AG04449 (cell line): ENCODE measurements around the gene SYNJ1.
"Not testable (repeated sequence)": the region's sequence is repeated elsewhere in the genome, so short reads cannot be mapped to it uniquely, and the experiment has no call there.

Source experiments
- CTCF ChIA-PET: fragments of 350-600 bp; formaldehyde crosslinking; extraction: SDS; loops from one replicate; lab custom pipeline; 2021; ENCODE audit warnings: antibody characterized with exemption; lab: Yijun Ruan, JAX
- POLR2A ChIA-PET: fragments of 400-600, 350-600 bp; formaldehyde crosslinking; extraction: SDS; loops from one replicate; lab custom pipeline; 2020; ENCODE audit warnings: antibody characterized with exemption, inconsistent platforms; lab: Yijun Ruan, JAX
- DNase-seq: peaks from one replicate; pipeline ENCODE4 v3.0.0-alpha.2; 2010; ENCODE audit warnings: low read depth, low spot score
- H3K4me3 ChIP-seq: 2 replicates; pipeline ENCODE4 v1.5.1; 2011; ENCODE audit warnings: low read depth, mild to moderate bottlenecking, control low read depth, low read length
- CTCF ChIP-seq: IDR thresholded peaks from one replicate; pipeline ENCODE4 v1.5.1; 2011; ENCODE audit warnings: mild to moderate bottlenecking, moderate library complexity, low read length, control low read depth, inconsistent platforms; ENCODE audit not compliant: insufficient read depth; ENCODE audit errors: missing control alignments

The SYNJ1 gene

DNA sequence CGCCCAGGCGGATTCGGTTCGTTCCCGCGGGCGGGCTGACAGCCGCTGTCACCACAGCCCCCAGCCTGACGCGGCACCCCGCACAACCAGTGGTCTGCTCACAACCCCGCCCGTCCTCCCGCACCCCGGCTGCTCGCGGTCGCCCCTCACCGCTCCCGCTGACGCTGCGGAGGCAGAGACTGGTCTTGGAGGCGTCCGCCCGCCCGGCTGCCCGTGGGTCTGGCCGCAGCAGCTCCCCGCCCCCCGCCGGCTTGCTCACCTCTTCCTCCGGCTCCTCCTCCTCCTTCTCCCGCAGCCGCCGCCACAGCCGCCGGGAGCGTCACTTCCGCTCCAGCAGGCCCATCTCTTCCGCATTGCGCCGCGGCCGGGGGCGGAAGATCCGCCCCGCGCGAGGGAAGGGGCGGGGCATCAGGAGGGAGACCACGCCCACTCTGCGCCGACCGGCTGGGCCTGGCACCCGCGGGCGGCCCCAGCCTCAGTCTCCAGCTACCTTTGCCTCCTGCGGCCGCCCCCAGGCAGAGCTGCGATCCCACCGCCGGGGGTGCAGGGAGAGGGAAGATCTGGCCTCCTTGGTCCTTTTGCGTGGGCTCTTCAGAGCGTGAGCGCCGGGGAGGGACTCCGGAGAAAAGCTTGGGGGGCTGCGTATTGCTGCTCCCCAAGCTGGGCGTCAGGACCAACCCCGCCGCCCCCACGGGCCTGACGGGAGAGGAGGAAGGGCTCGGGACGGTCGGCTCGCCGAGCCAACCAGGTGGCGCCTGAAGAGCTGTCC lies at the start of gene SYNJ1:
SYNJ1 (minus strand) TSS at position 327 of the 769 bp plus-strand sequence. CDS start 1,118 bp downstream, outside the sequence.
- ChIA-PET CTCF (interaction anchor here (0.6 to 1.4 kb wide), 7 partner anchors 8 to 399 kb away, joined by 3 to 4 read pairs (median 3); no protein-coding TSS in a partner anchor), POLR2A (interaction anchor here (0.6 to 2.2 kb wide), 8 partner anchors 11 to 116 kb away, joined by 3 to 15 read pairs (median 4); partner anchors contain the start of genes CFAP298 and PAXBP1)
- no peak for TF ChIP-seq CTCF
- peak within 1 kb of the TSS; percentile 93 for H3K4me3 ChIP-seq
- peak; percentile 53 for DNase-seq

- H3K4me3 ChIP-seq, result no peak overlapping the region
- no peak for TF ChIP-seq CTCF
- POLR2A ChIA-PET, result no interaction called here
- no peak for DNase-seq
- CTCF ChIA-PET, result interaction anchor here (0.6 to 0.7 kb wide), 2 partner anchors 49 to 52 kb away, joined by 3 read pairs; no protein-coding TSS in a partner anchor
Observed at GRCh38 chr21:32777269-32777668, 49.5 kb upstream of the SYNJ1 start.

- DNase-seq, result no peak
- no peak for TF ChIP-seq CTCF
- ChIA-PET CTCF (interaction anchor here (1.1 kb wide), 1 partner anchor 423 kb away, joined by 3 read pairs; no protein-coding TSS in a partner anchor), POLR2A (no interaction called here)
- H3K4me3 ChIP-seq, result no peak overlapping the region
Observed at GRCh38 chr21:32776743-32777142, 48.9 kb upstream of the SYNJ1 start.

- H3K4me3 ChIP-seq, result peak overlapping the region; percentile 71
- POLR2A ChIA-PET, DNase-seq: not testable (repeated sequence)
- CTCF ChIA-PET, result interaction anchor here (0.9 to 3.5 kb wide), 5 partner anchors 10 to 424 kb away, joined by 3 to 26 read pairs (median 5); no protein-coding TSS in a partner anchor
Observed at GRCh38 chr21:32773048-32773344, 45.2 kb upstream of the SYNJ1 start.

DNA sequence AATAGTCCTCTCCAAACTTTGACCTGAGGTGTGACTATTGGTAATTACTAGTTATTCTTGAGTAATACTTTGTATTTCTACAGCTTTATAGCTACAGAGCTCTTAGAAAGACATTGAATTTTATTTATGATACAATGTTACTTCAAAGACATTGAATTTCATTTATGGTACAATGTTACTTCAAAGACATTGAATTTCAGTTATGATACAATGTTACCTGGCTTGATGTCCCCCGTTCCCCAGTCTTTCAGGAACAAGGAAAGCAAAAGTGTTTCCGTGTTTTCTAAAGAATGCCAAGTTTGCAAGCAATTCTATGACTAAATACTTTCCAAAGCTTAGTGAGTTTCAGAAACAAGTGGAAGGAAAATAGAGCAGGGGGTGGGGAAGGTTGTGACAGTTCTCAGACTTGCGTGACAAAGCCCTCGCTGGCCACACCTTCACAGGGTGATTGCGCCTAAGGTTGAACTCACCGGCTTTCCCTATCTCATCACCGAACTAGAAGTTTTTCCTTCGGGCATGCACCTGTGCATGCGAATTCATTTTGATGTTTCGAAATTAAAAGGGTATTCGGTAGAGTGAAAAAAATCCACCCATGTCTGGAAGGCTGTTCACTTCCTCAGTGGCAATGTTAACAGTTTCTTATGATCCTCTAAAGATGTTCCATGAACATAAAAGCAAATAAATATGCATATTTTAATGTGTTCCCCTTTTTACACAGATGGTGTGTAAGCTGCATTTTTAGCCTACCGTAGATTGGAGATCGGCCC lies 44.7 kb upstream of the SYNJ1 start:
- ChIA-PET CTCF (interaction anchor here (0.7 to 3.5 kb wide), 11 partner anchors 10 to 424 kb away, joined by 3 to 26 read pairs (median 5); no protein-coding TSS in a partner anchor), POLR2A (no interaction called here)
- no peak for TF ChIP-seq CTCF
- no peak for DNase-seq
- H3K4me3 ChIP-seq, result peak overlapping the region; percentile 71

- CTCF ChIA-PET, result interaction anchor here (0.5 to 3.5 kb wide), 21 partner anchors 9 to 426 kb away, joined by 3 to 26 read pairs (median 5); no protein-coding TSS in a partner anchor
Observed at GRCh38 chr21:32770871-32771523, 43.2 kb upstream of the SYNJ1 start.

More at GRCh38 chr21:32770871-32771523, 43.2 kb upstream of the SYNJ1 start:
- TF ChIP-seq CTCF, result no peak
- POLR2A ChIA-PET, result interaction anchor here (0.6 to 1.6 kb wide), 8 partner anchors 13 to 865 kb away, joined by 3 to 15 read pairs (median 4); partner anchors contain the start of gene SYNJ1
- H3K4me3 ChIP-seq, result peak overlapping the region; percentile 86
- DNase-seq, result no peak
